Upper lobe of left lung (tissue), 4 donors: ENCODE measurements around the gene GOLGA6L7.
"Not testable (repeated sequence)": the region's sequence is repeated elsewhere in the genome, so short reads cannot be mapped to it uniquely, and the experiment has no call there.

Experiments
- EP300 ChIP-seq, 4 donors: sonication (generic); formaldehyde crosslinking; IDR thresholded peaks; one replicate each; pipeline ENCODE4 v1.5.1; 2017; ENCODE audit warnings: antibody characterized with exemption in 4 of 4, control low read depth in 2 of 4
- POLR2A ChIP-seq, 4 donors: fragments of 450-650 bp; IDR thresholded peaks; one replicate each; pipeline ENCODE4 v1.5.1; 2016 to 2017; ENCODE audit warnings: antibody characterized with exemption in 4 of 4, mild to moderate bottlenecking in 2 of 4

DNA sequence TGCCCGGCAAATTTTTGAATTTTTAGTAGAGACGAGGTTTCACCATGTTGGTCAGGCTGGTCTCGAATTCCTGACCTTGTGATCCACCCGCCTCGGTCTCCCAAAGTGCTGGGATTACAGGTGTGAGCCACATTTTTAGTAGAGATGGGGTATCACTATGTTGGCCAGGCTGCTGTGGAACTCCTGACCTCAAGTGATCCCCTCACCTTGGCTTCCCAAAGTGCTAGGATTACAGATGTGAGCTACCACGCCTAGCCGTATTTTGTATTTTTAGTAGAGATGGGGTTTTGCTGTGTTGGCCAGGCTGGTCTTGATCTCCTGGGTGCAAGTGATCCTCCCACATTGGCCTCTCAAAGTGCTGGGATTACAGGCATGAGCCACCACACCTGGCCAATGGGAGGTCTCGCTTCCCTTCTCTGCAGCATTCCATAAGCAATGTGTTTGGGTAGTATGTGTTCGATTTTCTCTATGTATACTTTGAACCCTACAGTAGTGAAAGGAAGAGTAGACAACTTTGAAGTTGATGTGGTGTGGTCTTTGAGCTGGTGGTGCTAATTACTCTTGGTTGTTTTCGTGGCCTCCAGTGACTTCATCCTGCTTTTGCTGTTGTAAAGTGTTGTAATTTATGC lies 13.4 kb downstream of the GOLGA6L7 start:
- TF ChIP-seq EP300, POLR2A (IDR thresholded peaks at IDR 0.05): not testable (repeated sequence)
